Mesodermal cell (in vitro differentiated cells): ENCODE results near the gene PRKAG1.

Experiments used
- H3K27ac ChIP-seq: 2 replicates; pipeline ENCODE4 v1.7.0; 2013; ENCODE audit warnings: mild to moderate bottlenecking, low read depth, low read length, moderate library complexity; ENCODE audit not compliant: severe bottlenecking
- H3K36me3 ChIP-seq: 2 replicates; pipeline ENCODE4 v1.7.1; 2013; ENCODE audit warnings: mild to moderate bottlenecking, low read length, moderate library complexity; ENCODE audit not compliant: control insufficient read depth, insufficient read depth
- H3K4me1 ChIP-seq: one replicate; pipeline ENCODE4 v1.7.1; 2013; ENCODE audit warnings: mild to moderate bottlenecking, low read length; ENCODE audit not compliant: insufficient read depth, control insufficient read depth, poor library complexity, severe bottlenecking
- H3K4me3 ChIP-seq: 2 replicates; pipeline ENCODE4 v1.7.0; 2013; ENCODE audit warnings: low read length, control low read depth, mild to moderate bottlenecking; ENCODE audit not compliant: insufficient read depth, poor library complexity, severe bottlenecking; ENCODE audit errors: extremely low read depth
- H3K9me3 ChIP-seq: 2 replicates; pipeline ENCODE4 v1.7.1; 2013; ENCODE audit warnings: mild to moderate bottlenecking, low read length, moderate library complexity; ENCODE audit not compliant: control insufficient read depth
- WGBS, 2 experiments: methylation state at CpG; one replicate each; pipeline ENCODE4 v1.1.5; 2013; ENCODE audit warnings: missing lambda C conversion rate in 2 of 2; ENCODE audit not compliant: insufficient coverage in 2 of 2; 5-methylcytosine and 5-hydroxymethylcytosine counted together

Gene PRKAG1

DNA sequence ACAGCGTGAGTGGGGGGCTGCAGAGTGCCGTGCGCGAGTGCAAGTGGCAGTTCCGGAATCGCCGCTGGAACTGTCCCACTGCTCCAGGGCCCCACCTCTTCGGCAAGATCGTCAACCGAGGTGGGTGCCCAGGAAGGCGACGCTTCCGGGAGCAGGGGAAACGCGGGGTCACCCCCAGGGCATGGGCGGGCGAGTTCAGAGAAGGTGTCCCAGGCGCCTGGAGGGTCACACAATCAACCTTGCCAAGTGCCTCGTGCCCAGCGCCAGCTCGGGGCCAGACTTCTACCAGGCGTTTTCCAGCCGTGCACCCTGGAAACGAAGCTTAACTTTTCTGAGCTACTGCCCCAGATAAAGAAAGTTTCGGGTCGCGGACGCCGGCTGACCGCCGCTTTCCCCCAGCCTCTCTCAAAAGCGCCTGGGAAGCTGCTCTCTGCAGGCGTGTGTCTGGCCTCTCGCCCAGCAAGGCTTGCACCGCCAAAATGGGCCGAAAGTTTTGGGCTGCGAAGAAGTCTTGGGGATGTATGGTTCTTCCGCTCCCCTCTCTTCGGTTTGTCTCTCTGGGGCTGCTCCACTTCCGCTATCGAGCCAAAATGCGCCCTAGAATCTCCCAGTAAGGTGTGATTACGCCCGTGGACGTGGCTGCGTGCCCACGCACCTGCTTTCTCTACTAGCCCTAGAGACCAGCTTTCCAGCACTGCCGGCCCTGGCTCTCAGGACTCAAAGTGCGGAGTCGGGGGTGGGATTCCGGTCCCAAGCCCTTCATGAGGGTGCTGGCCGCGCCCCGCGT, 38.8 kb downstream of the PRKAG1 start:
- 3 to 4% methylated on average over 51 to 55 of the region's 55 CpGs for WGBS, 2 experiments
- H3K36me3 ChIP-seq, result no peaks in the 10 kb centered on the region

DNA sequence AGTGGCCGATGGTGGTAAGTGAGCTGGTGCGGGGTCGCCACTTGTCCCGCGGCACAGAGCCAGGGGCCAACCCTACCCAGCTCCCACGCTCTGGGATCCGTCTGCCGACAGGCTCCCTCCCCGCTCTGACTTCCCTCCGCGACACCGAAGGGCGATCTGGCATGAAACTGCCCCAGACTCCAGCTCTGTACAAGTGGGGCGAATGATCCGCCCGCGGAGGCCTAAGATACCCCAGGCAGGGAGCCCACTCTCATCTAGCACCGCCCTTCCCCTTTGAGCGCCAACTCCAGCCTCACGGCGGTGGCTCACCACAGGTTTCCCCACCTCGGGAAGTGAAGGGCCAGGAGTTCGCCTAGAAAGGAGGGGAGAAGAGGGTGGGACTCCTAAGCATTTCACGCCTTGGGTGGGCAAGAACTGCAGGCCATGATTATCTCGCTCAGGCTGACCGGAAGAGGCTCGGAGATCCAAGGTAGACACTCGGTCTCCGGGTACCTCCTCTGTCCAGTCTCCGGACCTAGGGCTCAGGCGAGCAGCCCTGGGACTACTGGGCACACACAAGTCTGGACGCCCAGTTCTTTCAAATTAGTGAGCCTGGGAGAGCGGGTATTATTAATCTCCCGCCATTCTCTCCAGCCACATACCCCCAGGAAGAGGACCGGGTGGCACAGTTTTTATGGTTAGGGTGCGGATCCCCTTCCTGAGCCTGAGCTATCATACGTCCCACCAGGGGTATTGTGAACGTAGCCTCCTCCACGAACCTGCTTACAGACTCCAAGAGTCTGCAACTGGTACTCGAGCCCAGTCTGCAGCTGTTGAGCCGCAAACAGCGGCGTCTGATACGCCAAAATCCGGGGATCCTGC, 39.6 kb downstream of the PRKAG1 start:
- H3K36me3 ChIP-seq, result no peaks in the 10 kb centered on the region
- peaks cover 18% of the 10 kb centered on the region for H3K4me1 ChIP-seq
- H3K27ac ChIP-seq, result no peak overlapping the region
- no peak overlapping the region for H3K4me3 ChIP-seq
- no peaks in the 10 kb centered on the region for H3K9me3 ChIP-seq
- WGBS, 2 experiments, result 3 to 8% methylated on average over 30 to 34 of the region's 45 CpGs

More for the DNA sequence above, 38.8 kb downstream of the PRKAG1 start:
- H3K4me3 ChIP-seq, result no peak overlapping the region
- H3K27ac ChIP-seq, result no peak overlapping the region
- peaks cover 18% of the 10 kb centered on the region for H3K4me1 ChIP-seq
- H3K9me3 ChIP-seq, result no peaks in the 10 kb centered on the region

DNA sequence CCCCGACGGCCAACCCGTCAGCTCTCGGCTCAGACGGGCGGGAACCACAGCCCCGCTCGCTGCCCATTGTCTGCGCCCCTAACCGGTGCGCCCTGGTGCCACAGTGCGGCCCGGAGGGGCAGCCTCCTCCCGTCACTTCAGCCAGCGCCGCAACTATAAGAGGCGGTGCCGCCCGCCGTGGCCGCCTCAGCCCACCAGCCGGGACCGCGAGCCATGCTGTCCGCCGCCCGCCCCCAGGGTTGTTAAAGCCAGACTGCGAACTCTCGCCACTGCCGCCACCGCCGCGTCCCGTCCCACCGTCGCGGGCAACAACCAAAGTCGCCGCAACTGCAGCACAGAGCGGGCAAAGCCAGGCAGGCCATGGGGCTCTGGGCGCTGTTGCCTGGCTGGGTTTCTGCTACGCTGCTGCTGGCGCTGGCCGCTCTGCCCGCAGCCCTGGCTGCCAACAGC, 40.3 kb downstream of the PRKAG1 start, which contains the start of gene WNT1:
TSS of gene WNT1 (plus strand) at position 32 of the 450 bp plus-strand sequence. CDS start at position 361, 329 bp downstream.
- Histone ChIP-seq H3K27ac (no peak within 1 kb of the TSS), H3K9me3 (no peaks in the 10 kb centered on the region), H3K4me3 (no peak within 1 kb of the TSS), H3K4me1 (peaks cover 18% of the 10 kb centered on the region), H3K36me3 (no peaks in the 10 kb centered on the region)
- 2 to 3% methylated on average over 35 to 42 of the region's 45 CpGs for WGBS, 2 experiments

DNA sequence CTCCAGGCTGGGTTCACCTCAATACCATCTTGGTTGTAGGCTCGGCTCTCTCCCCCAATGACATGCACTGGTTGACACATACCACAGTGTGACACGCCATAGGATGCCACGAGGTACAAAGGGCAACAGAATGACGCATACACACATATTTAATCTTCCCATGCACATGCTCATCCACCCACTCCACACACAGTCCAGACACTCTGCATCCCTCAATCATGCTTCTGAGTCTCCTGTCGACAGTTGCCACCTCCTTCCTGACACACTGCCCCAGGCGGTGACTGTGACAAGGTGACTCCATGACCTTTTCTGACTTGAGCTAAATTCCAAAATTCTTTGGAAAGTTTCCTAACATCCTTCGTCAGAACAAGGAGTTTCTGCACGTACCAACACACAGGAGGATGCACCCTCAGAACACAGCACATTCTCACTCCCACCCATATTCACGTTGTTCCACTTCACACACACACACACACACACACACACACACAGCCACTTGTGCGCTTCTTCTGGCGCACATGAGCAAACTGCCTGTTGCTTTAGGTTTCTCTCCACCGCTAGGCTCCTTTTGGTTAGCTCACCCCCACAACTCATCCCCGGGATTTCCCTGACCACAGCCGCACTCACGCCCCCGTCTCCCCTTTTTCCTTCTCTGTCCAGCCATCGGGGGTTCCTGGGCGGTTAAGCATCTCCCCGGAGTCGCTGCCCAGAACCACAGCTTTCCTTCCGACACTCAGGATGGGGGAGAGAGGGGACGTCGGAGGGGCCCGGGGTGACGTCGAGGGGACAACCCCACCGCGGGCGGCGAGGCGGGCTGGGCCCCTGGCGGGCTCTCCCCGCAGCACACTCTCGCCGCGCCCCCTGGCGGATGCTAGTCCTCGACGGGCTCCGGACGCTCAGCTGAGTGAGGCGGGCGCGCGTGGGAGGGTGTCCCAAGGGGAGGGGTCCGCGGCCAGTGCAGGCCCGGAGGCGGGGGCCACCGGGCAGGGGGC, 41.0 kb downstream of the PRKAG1 start:
- Histone ChIP-seq H3K4me1 (peaks cover 18% of the 10 kb centered on the region), H3K27ac (no peak overlapping the region), H3K9me3 (no peaks in the 10 kb centered on the region), H3K4me3 (no peak overlapping the region), H3K36me3 (no peaks in the 10 kb centered on the region)
- WGBS, 2 experiments, result 24 to 30% methylated on average over 28 to 45 of the region's 50 CpGs

DNA sequence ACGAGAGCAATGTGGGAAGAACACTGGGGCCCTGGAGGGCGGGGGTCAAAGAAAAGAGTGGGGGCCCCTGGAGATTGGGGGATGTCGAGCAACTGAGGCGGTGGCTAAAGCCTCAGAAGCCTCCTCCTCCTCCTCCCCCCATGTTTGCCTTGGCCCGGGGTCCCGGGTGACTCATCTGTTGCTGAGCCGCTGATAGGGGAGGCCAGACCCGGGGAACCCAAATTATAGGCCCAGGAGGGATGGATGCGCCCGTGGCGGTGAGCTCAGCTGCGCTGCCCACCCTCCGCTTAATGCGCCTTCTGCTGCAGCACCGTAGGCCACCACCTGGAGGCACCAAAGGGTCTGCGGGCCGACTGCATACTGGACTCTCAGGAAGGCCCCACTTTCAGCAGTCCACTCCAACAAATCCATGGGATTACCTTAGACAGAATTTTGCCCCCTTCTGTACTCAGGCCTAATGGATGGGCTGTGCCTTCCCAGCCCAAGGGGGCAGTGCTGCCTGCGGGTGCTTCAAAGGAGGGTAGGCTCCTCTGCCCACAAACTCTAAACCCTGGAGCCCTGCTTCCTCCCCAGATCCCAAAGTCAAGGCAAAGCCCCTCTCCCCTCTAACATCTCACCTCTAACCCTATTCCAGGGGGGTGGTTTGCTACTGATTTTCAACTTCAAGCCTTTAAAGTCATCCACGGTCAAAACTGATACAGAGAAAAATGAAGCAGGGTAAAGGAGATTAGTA, 44.5 kb downstream of the PRKAG1 start:
- 13 to 15% methylated on average over 12 to 15 of the region's 19 CpGs for WGBS, 2 experiments
- H3K4me1 ChIP-seq, result peaks cover 18% of the 10 kb centered on the region
- no peak overlapping the region for H3K27ac ChIP-seq

GRCh38 chr12:48973531-48973930, 45.0 kb downstream of the PRKAG1 start:
- Histone ChIP-seq H3K4me1 (peaks cover 12% of the 10 kb centered on the region), H3K9me3 (no peaks in the 10 kb centered on the region), H3K4me3 (no peak overlapping the region), H3K27ac (no peak overlapping the region), H3K36me3 (no peaks in the 10 kb centered on the region)
- WGBS, 2 experiments, result 55 to 59% methylated on average over 8 to 12 of the region's 12 CpGs

More for the DNA sequence above, 44.5 kb downstream of the PRKAG1 start:
- Histone ChIP-seq H3K4me3 (no peak overlapping the region), H3K9me3 (no peaks in the 10 kb centered on the region), H3K36me3 (no peaks in the 10 kb centered on the region)

GRCh38 chr12:48972952-48973483, 45.6 kb downstream of the PRKAG1 start:
- Histone ChIP-seq H3K9me3 (no peaks in the 10 kb centered on the region), H3K36me3 (no peaks in the 10 kb centered on the region), H3K4me3 (no peak overlapping the region), H3K4me1 (peaks cover 12% of the 10 kb centered on the region), H3K27ac (no peak overlapping the region)
- 75% methylated on average over 2 of the region's 3 CpGs; no CpG with 5 or more reads in 1 of the 2 experiments for whole genome bisulfite sequencing, 2 experiments

- Histone ChIP-seq H3K36me3 (no peaks in the 10 kb centered on the region), H3K4me3 (no peak overlapping the region), H3K4me1 (peaks cover 12% of the 10 kb centered on the region), H3K27ac (no peak overlapping the region), H3K9me3 (no peaks in the 10 kb centered on the region)
- WGBS, 2 experiments, result 80 to 83% methylated on average over 16 to 22 of the region's 23 CpGs
Observed at GRCh38 chr12:48972213-48972951, 46.2 kb downstream of the PRKAG1 start.

DNA sequence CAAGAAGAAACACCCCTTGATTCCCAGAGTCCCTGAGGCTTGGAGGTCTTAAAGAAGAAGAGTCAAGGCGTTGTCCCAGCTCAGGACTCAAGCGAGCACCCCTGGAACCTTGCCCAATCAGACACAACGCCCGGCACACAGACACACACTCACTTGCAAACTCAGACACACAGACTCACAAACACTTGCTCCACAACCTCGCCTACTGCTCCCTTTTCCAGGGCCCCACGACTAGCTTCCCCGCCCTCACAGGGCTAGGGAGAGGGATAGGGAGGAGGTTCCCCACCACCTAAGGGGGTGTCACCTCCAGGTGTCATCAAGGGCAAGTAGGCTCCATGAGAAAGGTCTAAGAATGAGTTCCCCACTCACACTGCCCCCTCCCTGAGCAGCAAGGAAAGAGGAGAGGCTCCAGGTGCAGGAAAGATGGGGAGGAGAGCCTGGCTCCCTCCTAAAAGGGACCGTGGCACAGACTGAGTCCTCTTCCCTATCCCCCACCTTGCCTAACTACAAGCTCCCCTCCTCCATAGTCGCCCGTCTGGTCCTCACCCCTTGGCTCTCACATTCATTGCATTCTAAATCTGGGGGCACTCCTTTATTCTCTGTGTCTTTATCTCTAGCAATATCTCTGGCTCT, 47.8 kb downstream of the PRKAG1 start:
- 20 to 25% methylated on average over 5 to 8 of the region's 10 CpGs for WGBS, 2 experiments
- H3K4me3 ChIP-seq, result peak overlapping the region; percentile 25

More for the DNA sequence above, 47.8 kb downstream of the PRKAG1 start:
- H3K36me3 ChIP-seq, result no peaks in the 10 kb centered on the region
- H3K4me1 ChIP-seq, result peaks cover 12% of the 10 kb centered on the region
- H3K27ac ChIP-seq, result no peak overlapping the region
- no peaks in the 10 kb centered on the region for H3K9me3 ChIP-seq
